H1 (cell line): ENCODE results near the gene TRIOBP. TPM values are rescaled to one million over a fixed set of nuclear protein-coding genes. Genes with fewer than 3 reads are reported as not detected.

ENCODE experiments used
- CTCF ChIA-PET: fragments of 300-600 bp; sonication (Branson Sonifier 250); formaldehyde crosslinking; loops from one replicate; lab custom pipeline; 2021; ENCODE audit not compliant: partially characterized antibody; lab: Charles Lee
- POLR2A ChIA-PET: fragments of 300-600 bp; sonication (Branson Sonifier 250); formaldehyde crosslinking; loops from one replicate; lab custom pipeline; 2021; ENCODE audit warnings: inconsistent platforms; ENCODE audit not compliant: partially characterized antibody; lab: Charles Lee
- DNase-seq, 2 experiments: peaks; one replicate each; pipeline versions ENCODE4 v3.0.0 to v3.0.0-alpha.2; 2010 to 2022; ENCODE audit warnings: low spot score in 2 of 2, low read depth in 1 of 2, mixed read lengths in 1 of 2
- FAIRE-seq: peaks from 2 replicates; lab custom pipeline; 2011; peaks lifted over from hg19 to GRCh38; lab: Jason Lieb, UNC
- H2AFZ ChIP-seq: 2 replicates; pipeline ENCODE4 v1.8.1; 2012; ENCODE audit warnings: low read length, inconsistent platforms
- H2AK5ac ChIP-seq: 2 replicates; pipeline ENCODE4 v1.6.1; 2013; ENCODE audit warnings: low read depth, low read length
- H2BK120ac ChIP-seq: replicated peaks from 2 replicates; pipeline ENCODE3; 2013; ENCODE audit warnings: low read depth, low read length, inconsistent platforms
- H2BK12ac ChIP-seq: 2 replicates; pipeline ENCODE4 v1.6.1; 2013; ENCODE audit warnings: low read depth, low read length
- H2BK15ac ChIP-seq: 2 replicates; pipeline ENCODE4 v1.6.1; 2013; ENCODE audit warnings: low read length
- H2BK20ac ChIP-seq: 2 replicates; pipeline ENCODE4 v1.6.1; 2013; ENCODE audit warnings: low read length
- H2BK5ac ChIP-seq: 2 replicates; pipeline ENCODE4 v1.6.1; 2013; ENCODE audit warnings: low read depth, low read length
- H3K14ac ChIP-seq: 2 replicates; pipeline ENCODE4 v1.6.1; 2013; ENCODE audit warnings: inconsistent platforms; ENCODE audit not compliant: insufficient read length
- H3K18ac ChIP-seq: 2 replicates; pipeline ENCODE4 v1.6.1; 2013; ENCODE audit warnings: low read length; ENCODE audit errors: extremely low read depth
- H3K23ac ChIP-seq: 2 replicates; pipeline ENCODE4 v1.6.1; 2013; ENCODE audit warnings: inconsistent platforms; ENCODE audit not compliant: insufficient read length
- H3K23me2 ChIP-seq: 2 replicates; pipeline ENCODE4 v1.6.1; 2013; ENCODE audit warnings: low read depth, low read length
- H3K27ac ChIP-seq: 2 replicates; pipeline ENCODE4 v1.6.1; 2011; ENCODE audit warnings: low read depth, low read length, inconsistent platforms
- H3K27me3 ChIP-seq, 4 experiments: replicated peaks in 1 of 4; 1 replicate in 1 of 4; 2 replicates in 3 of 4; pipeline versions ENCODE4 v1.6.1 to v1.8.1; 2011 to 2013; ENCODE audit warnings: low read length in 3 of 4, mild to moderate bottlenecking in 3 of 4, inconsistent platforms in 2 of 4, mixed read lengths in 2 of 4, moderate library complexity in 1 of 4; ENCODE audit not compliant: control insufficient read depth in 3 of 4, insufficient read depth in 3 of 4; ENCODE audit errors: extremely low read depth in 1 of 4
- H3K36me3 ChIP-seq, 4 experiments: 2 replicates each; pipeline versions ENCODE4 v1.6.1 to v1.8.1; 2011 to 2013; ENCODE audit warnings: mild to moderate bottlenecking in 4 of 4, low read length in 3 of 4, moderate library complexity in 2 of 4, control low read depth in 1 of 4, inconsistent platforms in 1 of 4; ENCODE audit not compliant: insufficient read depth in 4 of 4, control insufficient read depth in 2 of 4
- H3K4ac ChIP-seq: replicated peaks from 2 replicates; pipeline ENCODE3; 2013; ENCODE audit warnings: low read length, low read depth, mixed read lengths, inconsistent platforms; ENCODE audit not compliant: insufficient read length
- H3K4me1 ChIP-seq, 4 experiments: replicated peaks in 1 of 4; 1 replicate in 1 of 4; 2 replicates in 3 of 4; pipeline versions ENCODE4 v1.6.1 to v1.8.1; 2011 to 2013; ENCODE audit warnings: low read length in 3 of 4, inconsistent platforms in 2 of 4, mixed read lengths in 1 of 4; ENCODE audit not compliant: insufficient read depth in 4 of 4, control insufficient read depth in 3 of 4
- H3K4me2 ChIP-seq, 2 experiments: 2 replicates each; pipeline versions ENCODE4 v1.6.1 to v1.8.1; 2011 to 2013; ENCODE audit warnings: low read depth in 2 of 2, low read length in 2 of 2, control low read depth in 1 of 2, inconsistent platforms in 1 of 2, mild to moderate bottlenecking in 1 of 2; ENCODE audit not compliant: insufficient read depth in 1 of 2
- H3K4me3 ChIP-seq, 4 experiments: fragments of 200-600, 300-600 bp in 1 of 4; sonication (generic), shearing (Covaris generic), sonication (Bioruptor Twin) in 1 of 4; 2 replicates each; pipeline versions ENCODE4 v1.5.1 to v1.8.1; 2011 to 2016; ENCODE audit warnings: low read length in 4 of 4, low read depth in 3 of 4, control low read depth in 2 of 4, inconsistent platforms in 2 of 4, mild to moderate bottlenecking in 2 of 4, mixed read lengths in 1 of 4, moderate library complexity in 1 of 4; ENCODE audit not compliant: insufficient read depth in 2 of 4; ENCODE audit errors: extremely low read depth in 1 of 4
- H3K56ac ChIP-seq: replicated peaks from 2 replicates; pipeline ENCODE3; 2013; ENCODE audit warnings: low read depth, mild to moderate bottlenecking, mixed read lengths, low read length, inconsistent platforms; ENCODE audit not compliant: insufficient read length
- H3K79me1 ChIP-seq: 2 replicates; pipeline ENCODE4 v1.6.1; 2013; ENCODE audit warnings: low read depth, low read length, control low read depth
- H3K79me2 ChIP-seq, 2 experiments: 2 replicates each; pipeline versions ENCODE4 v1.6.1 to v1.8.1; 2012 to 2013; ENCODE audit warnings: low read length in 2 of 2, mild to moderate bottlenecking in 2 of 2, inconsistent platforms in 1 of 2; ENCODE audit not compliant: insufficient read depth in 2 of 2, control insufficient read depth in 1 of 2
- H3K9ac ChIP-seq, 4 experiments: replicated peaks in 1 of 4; 1 replicate in 1 of 4; 2 replicates in 3 of 4; pipeline versions ENCODE4 v1.6.1 to v1.8.1; 2011 to 2013; ENCODE audit warnings: low read depth in 3 of 4, low read length in 3 of 4, control low read depth in 2 of 4, mild to moderate bottlenecking in 2 of 4, moderate library complexity in 2 of 4, inconsistent platforms in 1 of 4; ENCODE audit errors: extremely low read depth in 1 of 4
- H3K9me3 ChIP-seq, 2 experiments: 2 replicates each; pipeline versions ENCODE4 v1.6.1 to v1.8.1; 2012 to 2013; ENCODE audit warnings: mild to moderate bottlenecking in 2 of 2, moderate library complexity in 2 of 2, control low read depth in 1 of 2, inconsistent platforms in 1 of 2, low read depth in 1 of 2, low read length in 1 of 2, mixed read lengths in 1 of 2; ENCODE audit not compliant: insufficient read depth in 2 of 2
- H4K20me1 ChIP-seq, 2 experiments: replicated peaks in 1 of 2; 2 replicates each; pipeline versions ENCODE3 to v1.8.1; 2011 to 2013; ENCODE audit warnings: inconsistent platforms in 2 of 2, low read length in 2 of 2, mild to moderate bottlenecking in 1 of 2; ENCODE audit not compliant: insufficient read depth in 2 of 2, control insufficient read depth in 1 of 2
- H4K5ac ChIP-seq: 2 replicates; pipeline ENCODE4 v1.6.1; 2013; ENCODE audit warnings: low read length, low read depth, mixed read lengths, inconsistent platforms; ENCODE audit not compliant: insufficient read length
- H4K8ac ChIP-seq: 2 replicates; pipeline ENCODE4 v1.8.0; 2013; ENCODE audit warnings: mild to moderate bottlenecking, moderate library complexity, low read length, inconsistent platforms; ENCODE audit not compliant: insufficient read depth; ENCODE audit errors: extremely low read depth
- H4K91ac ChIP-seq: replicated peaks from 2 replicates; pipeline ENCODE3; 2013; ENCODE audit warnings: low read length, mixed read lengths, inconsistent platforms; ENCODE audit not compliant: insufficient read length
- GABPA ChIP-seq: IDR thresholded peaks from 2 replicates; pipeline ENCODE4 v1.6.1; 2011; ENCODE audit warnings: mild to moderate bottlenecking, low read length, moderate library complexity, borderline replicate concordance; ENCODE audit not compliant: insufficient read depth
- RAD21 ChIP-seq, 2 experiments: IDR thresholded peaks in 1 of 2; conservative IDR thresholded peaks in 1 of 2; 2 replicates each; pipeline ENCODE4 v1.6.1; 2011; ENCODE audit warnings: low read depth in 2 of 2, low read length in 2 of 2, improper control_type of control experiment in 1 of 2, inconsistent platforms in 1 of 2, mild to moderate bottlenecking in 1 of 2, moderate library complexity in 1 of 2
- RNF2 ChIP-seq: fragments of 200-900, 300-1000 bp; sonication (generic); IDR thresholded peaks from 2 replicates; pipeline ENCODE4 v1.7.1; 2016; ENCODE audit warnings: borderline replicate concordance, low read depth, mild to moderate bottlenecking, antibody characterized with exemption, low read length; ENCODE audit not compliant: poor library complexity, severe bottlenecking; ENCODE audit errors: missing control alignments
- WGBS, 2 experiments: shearing (Covaris generic) in 1 of 2; methylation state at CpG; one replicate each; pipeline versions ENCODE4 v1.1.6 to v1.1.7; 2013 to 2015; ENCODE audit warnings: low lambda C conversion rate in 2 of 2, mixed read lengths in 2 of 2, inconsistent platforms in 1 of 2, low coverage in 1 of 2, missing lambda C conversion rate in 1 of 2; ENCODE audit not compliant: insufficient replicate concordance in 2 of 2, insufficient coverage in 1 of 2, insufficient read length in 1 of 2; ENCODE audit errors: extremely low coverage in 1 of 2, missing lambda C conversion rate in 1 of 2; 5-methylcytosine and 5-hydroxymethylcytosine counted together
- polyA plus RNA-seq, 7 experiments: library from polyadenylated mRNA; depleted of rRNA in 3 of 7; stranded (reverse) in 5 of 7; unstranded in 2 of 7; fragments of >200 nt in 5 of 7; fragments of 200-250 nt in 2 of 7; gene quantifications; 1 replicate in 5 of 7; 2 replicates in 1 of 7; 4 replicates in 1 of 7; pipeline versions ENCODE4 v1.2.1 to v1.2.3, GENCODE V29; 2011 to 2013; ENCODE audit warnings: missing spikeins in 2 of 7, mixed read lengths in 2 of 7
- total RNA-seq: library from RNA; stranded (reverse); fragmentation: NEBNext Ultra II Directional; extraction: Animal tissue kit (Norgen Biotek cat#: 25700); gene quantifications from 2 replicates; pipeline ENCODE4 v1.2.1, GENCODE V29; 2021
- TF ChIP-seq, protein P1 (sequence below), 3 experiments: IDR thresholded peaks; 1 replicate in 2 of 3; 2 replicates in 1 of 3; pipeline versions ENCODE4 v1.5.1 to v1.6.1; 2011; ENCODE audit warnings: low read length in 3 of 3, mild to moderate bottlenecking in 3 of 3, inconsistent platforms in 2 of 3, low read depth in 1 of 3, moderate library complexity in 1 of 3; ENCODE audit not compliant: insufficient read depth in 1 of 3; ENCODE audit errors: control extremely low read depth in 1 of 3

The TRIOBP gene
- total and polyA plus RNA-seq, 2 of the 8 experiments (the other 6 are each of a cell fraction or from before 2014, with no cell fraction given): 18.2 to 27.3 TPM

DNA sequence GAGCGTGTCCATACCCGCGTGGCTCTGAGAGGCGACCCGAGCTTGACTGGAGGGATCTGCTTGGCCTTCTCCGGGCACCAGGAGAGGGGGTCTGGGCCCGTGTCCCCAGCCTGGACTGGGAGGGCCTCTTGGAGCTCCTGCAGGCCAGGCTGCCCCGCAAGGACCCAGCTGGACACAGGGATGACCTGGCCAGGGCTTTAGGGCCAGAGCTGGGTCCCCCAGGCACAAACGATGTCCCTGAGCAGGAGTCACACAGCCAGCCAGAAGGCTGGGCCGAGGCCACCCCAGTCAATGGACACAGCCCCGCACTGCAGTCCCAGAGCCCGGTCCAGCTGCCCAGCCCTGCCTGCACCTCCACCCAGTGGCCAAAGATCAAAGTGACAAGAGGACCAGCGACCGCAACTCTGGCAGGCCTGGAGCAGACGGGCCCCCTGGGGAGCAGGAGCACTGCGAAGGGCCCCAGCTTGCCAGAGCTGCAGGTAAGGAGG lies 38.2 kb downstream of the TRIOBP start:
- no peak overlapping the region for H3K56ac ChIP-seq
- no peak overlapping the region for H3K23ac ChIP-seq
- no peak overlapping the region for H3K4me3 ChIP-seq
- H4K20me1 ChIP-seq: peaks cover 7 to 10% of the 10 kb centered on the region in 2 experiments
- no peak overlapping the region for H4K5ac ChIP-seq
- FAIRE-seq (no peak), DNase-seq (peak in 1 of 2 experiments; percentile 73)
- no peak overlapping the region for H3K27ac ChIP-seq
- 85% methylated on average over 16 of the region's 16 CpGs; no CpG with 5 or more reads in 1 of the 2 experiments for WGBS, 2 experiments
- H3K4me2 ChIP-seq: no peak overlapping the region
- no peak overlapping the region; the same call in 1 of the 2 replicates for H3K18ac ChIP-seq
- TF ChIP-seq RAD21 (IDR thresholded peaks at IDR 0.05 in 1 of 2, conservative IDR thresholded peaks at IDR 0.05 in 1 of 2; ENCODE audit: low read depth in 2 of 2, low read length in 2 of 2): peak; percentile 34 to 66; a peak in 3 of 4 replicates
- no peak for TF ChIP-seq RNF2
- TF ChIP-seq GABPA: peak; percentile 62; the same call in 1 of the 2 replicates
- TF ChIP-seq, protein P1, sequence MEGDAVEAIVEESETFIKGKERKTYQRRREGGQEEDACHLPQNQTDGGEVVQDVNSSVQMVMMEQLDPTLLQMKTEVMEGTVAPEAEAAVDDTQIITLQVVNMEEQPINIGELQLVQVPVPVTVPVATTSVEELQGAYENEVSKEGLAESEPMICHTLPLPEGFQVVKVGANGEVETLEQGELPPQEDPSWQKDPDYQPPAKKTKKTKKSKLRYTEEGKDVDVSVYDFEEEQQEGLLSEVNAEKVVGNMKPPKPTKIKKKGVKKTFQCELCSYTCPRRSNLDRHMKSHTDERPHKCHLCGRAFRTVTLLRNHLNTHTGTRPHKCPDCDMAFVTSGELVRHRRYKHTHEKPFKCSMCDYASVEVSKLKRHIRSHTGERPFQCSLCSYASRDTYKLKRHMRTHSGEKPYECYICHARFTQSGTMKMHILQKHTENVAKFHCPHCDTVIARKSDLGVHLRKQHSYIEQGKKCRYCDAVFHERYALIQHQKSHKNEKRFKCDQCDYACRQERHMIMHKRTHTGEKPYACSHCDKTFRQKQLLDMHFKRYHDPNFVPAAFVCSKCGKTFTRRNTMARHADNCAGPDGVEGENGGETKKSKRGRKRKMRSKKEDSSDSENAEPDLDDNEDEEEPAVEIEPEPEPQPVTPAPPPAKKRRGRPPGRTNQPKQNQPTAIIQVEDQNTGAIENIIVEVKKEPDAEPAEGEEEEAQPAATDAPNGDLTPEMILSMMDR (IDR thresholded peaks at IDR 0.05; ENCODE audit: control extremely low read depth in 1 of 3, insufficient read depth in 1 of 3, low read depth in 1 of 3, low read length in 3 of 3): peak; percentile 47 to 62 (median 56)
- TF ChIP-seq, all 59 proteins: peak for 3
- Histone ChIP-seq H3K23me2 (peaks cover 3% of the 10 kb centered on the region; the same call in 1 of the 2 replicates), H2BK120ac (no peak overlapping the region), H2BK12ac (no peak overlapping the region), H3K27me3 (peaks cover 2 to 49% (median 39%) of the 10 kb centered on the region in 4 experiments), H3K14ac (no peak overlapping the region), H3K79me2 (no peaks in the 10 kb centered on the region), H3K4ac (no peak overlapping the region), H3K36me3 (peaks cover 0 to 3% (median 3%) of the 10 kb centered on the region in 4 experiments; a peak in 2 of 8 replicates), H4K8ac (0 out of 2 replicates have a peak overlapping the region, but pooled peaks have one; percentile 46), H3K4me1 (no peaks in the 10 kb centered on the region), H2AFZ (no peak overlapping the region), H2BK20ac (no peak overlapping the region), H4K91ac (no peak overlapping the region), H3K9ac (no peak overlapping the region), H2AK5ac (no peak overlapping the region), H3K9me3 (no peaks in the 10 kb centered on the region), H2BK5ac (no peak overlapping the region), H3K79me1 (no peaks in the 10 kb centered on the region), H2BK15ac (no peak overlapping the region)
- ChIA-PET CTCF (interaction anchor here (0.7 to 4.0 kb wide), 17 partner anchors 8 to 101 kb away, joined by 3 to 23 read pairs (median 4); partner anchors contain the start of genes PDXP and TRIOBP), POLR2A (interaction anchor here (0.6 to 2.2 kb wide), 10 partner anchors 10 to 168 kb away, joined by 3 to 7 read pairs (median 4); partner anchors contain the start of gene PDXP)
